K562 (cell line): ENCODE measurements around the gene ZBTB46. TPM values are rescaled to one million over a fixed set of nuclear protein-coding genes. Genes with fewer than 3 reads are reported as not detected.

ENCODE experiments used
- CCAR2 ChIP-seq: fragments of 200-400 bp; formaldehyde crosslinking; IDR thresholded peaks from 2 replicates; pipeline ENCODE4 v1.6.1; 2017; ENCODE audit warnings: mild to moderate bottlenecking, low read depth, low read length
- COPS2 ChIP-seq: fragments of 450-650 bp; conservative IDR thresholded peaks from 2 replicates; pipeline ENCODE4 v1.6.1; 2016; ENCODE audit warnings: mild to moderate bottlenecking, moderate library complexity
- CXXC5 ChIP-seq: fragments of 250-450 bp; sonication (Bioruptor Pico); IDR thresholded peaks from 2 replicates; pipeline ENCODE4 v1.8.0; 2022; ENCODE audit warnings: inconsistent platforms, mild to moderate bottlenecking, moderate library complexity
- DMBX1 ChIP-seq: fragments of 250-450 bp; sonication (Bioruptor Pico); IDR thresholded peaks from 2 replicates; pipeline ENCODE4 v1.8.0; 2022; ENCODE audit warnings: inconsistent platforms, mild to moderate bottlenecking, moderate library complexity, borderline replicate concordance
- EP400 ChIP-seq: fragments of 450-650 bp; IDR thresholded peaks from 2 replicates; pipeline ENCODE4 v1.6.1; 2017; ENCODE audit warnings: antibody characterized with exemption, mild to moderate bottlenecking, moderate library complexity
- HDAC8 ChIP-seq: fragments of 450-650 bp; IDR thresholded peaks from 2 replicates; pipeline ENCODE4 v1.6.1; 2016; ENCODE audit warnings: mild to moderate bottlenecking, missing genetic modification characterization, moderate library complexity, missing compliant biosample characterization
- IRF1 ChIP-seq: sonication (generic); formaldehyde crosslinking; IDR thresholded peaks from 2 replicates; pipeline ENCODE4 v1.8.0; 2022; ENCODE audit warnings: missing genetic modification reagents, mild to moderate bottlenecking, borderline replicate concordance
- KAT7 ChIP-seq: sonication (generic); formaldehyde crosslinking; IDR thresholded peaks from 2 replicates; pipeline ENCODE4 v1.8.0; 2022; ENCODE audit warnings: missing genetic modification reagents, mild to moderate bottlenecking, borderline replicate concordance
- KLF1 ChIP-seq: fragments of 450-650 bp; IDR thresholded peaks from 2 replicates; pipeline ENCODE4 v1.6.1; 2016; ENCODE audit warnings: missing genetic modification characterization, missing compliant biosample characterization
- KLF10 ChIP-seq: fragments of 250-450 bp; sonication (Bioruptor Pico); IDR thresholded peaks from 2 replicates; pipeline ENCODE4 v1.6.1; 2021; ENCODE audit warnings: matching md5 sums
- KLF13 ChIP-seq: fragments of 450-650 bp; IDR thresholded peaks from 2 replicates; pipeline ENCODE4 v1.6.1; 2016; ENCODE audit warnings: missing genetic modification characterization, low read depth, mild to moderate bottlenecking, missing compliant biosample characterization, moderate library complexity, borderline replicate concordance
- KLF16 ChIP-seq: IDR thresholded peaks from 2 replicates; pipeline ENCODE4 v1.6.1; 2016; ENCODE audit warnings: antibody characterized with exemption
- MTF1 ChIP-seq: fragments of 250-450 bp; sonication (Bioruptor Pico); IDR thresholded peaks from 2 replicates; pipeline ENCODE4 v1.9.0; 2021; ENCODE audit warnings: moderate library complexity, mild to moderate bottlenecking, inconsistent platforms, borderline replicate concordance
- MYC ChIP-seq, 2 experiments: fragments of 250-450 bp in 1 of 2; sonication (Bioruptor Pico) in 1 of 2; IDR thresholded peaks; 2 replicates each; pipeline versions ENCODE4 v1.5.1 to v1.6.1; 2012 to 2021; ENCODE audit warnings: low read depth in 2 of 2, borderline replicate concordance in 1 of 2, improper control_type of control experiment in 1 of 2, low read length in 1 of 2, mild to moderate bottlenecking in 1 of 2, moderate library complexity in 1 of 2
- PRPF4 ChIP-seq: fragments of 200-400 bp; formaldehyde crosslinking; IDR thresholded peaks from one replicate; pipeline ENCODE4 v1.6.1; 2017; ENCODE audit warnings: low read length, low read depth, mild to moderate bottlenecking; ENCODE audit not compliant: insufficient read depth, poor library complexity, severe bottlenecking
- ZBTB49 ChIP-seq: sonication (generic); formaldehyde crosslinking; IDR thresholded peaks from 2 replicates; pipeline ENCODE4 v1.8.0; 2022; ENCODE audit warnings: missing genetic modification reagents, mild to moderate bottlenecking, borderline replicate concordance
- ZNF121 ChIP-seq: sonication (generic); formaldehyde crosslinking; conservative IDR thresholded peaks from 2 replicates; pipeline ENCODE4 v1.8.0; 2022; ENCODE audit warnings: missing genetic modification reagents
- ZNF324 ChIP-seq: fragments of 250-450 bp; sonication (Bioruptor Pico); IDR thresholded peaks from 2 replicates; pipeline ENCODE4 v1.4.0; 2020; ENCODE audit warnings: mild to moderate bottlenecking
- polyA plus RNA-seq, 8 experiments: library from polyadenylated mRNA; depleted of rRNA in 4 of 8; stranded (reverse) in 5 of 8; unstranded in 3 of 8; fragments of >200 nt; fragmentation: Nextera tagmentation in 2 of 8; fragmentation: Illumina TruSeq in 1 of 8; extraction: Ambion mirVana in 2 of 8; extraction: Trizol in 1 of 8; gene quantifications; 2 replicates each; pipeline versions ENCODE4 v1.2.1 to v1.2.3, GENCODE V29; 2011 to 2014; ENCODE audit warnings: inconsistent platforms in 1 of 8, missing spikeins in 1 of 8
- total RNA-seq, 7 experiments: library from RNA; depleted of rRNA in 6 of 7; stranded (reverse); fragments of >200 nt in 6 of 7; fragmentation: Illumina TruSeq in 2 of 7; extraction: Trizol in 2 of 7; gene quantifications; 2 replicates each; pipeline versions ENCODE4 v1.2.1 to v1.2.3, GENCODE V29; 2011 to 2021; ENCODE audit warnings: low replicate concordance in 1 of 7
- TF ChIP-seq, protein P1 (sequence below): sonication (generic); formaldehyde crosslinking; IDR thresholded peaks from 2 replicates; pipeline ENCODE4 v1.8.1; 2023; ENCODE audit warnings: mild to moderate bottlenecking, missing genetic modification reagents
- TF ChIP-seq, protein P2 (sequence below): sonication (generic); formaldehyde crosslinking; IDR thresholded peaks from 2 replicates; pipeline ENCODE4 v1.8.0; 2023; ENCODE audit warnings: mild to moderate bottlenecking, missing genetic modification reagents

ZBTB46 gene
- total and polyA plus RNA-seq, 9 of the 15 experiments (the other 6 are each of a cell fraction or from before 2014, with no cell fraction given) = 0.29 to 4.1 (median 1.1) TPM

GRCh38 chr20:63772781-63773518 is 58.1 kb downstream of the ZBTB46 start (continued):
- TF ChIP-seq MYC (IDR thresholded peaks at IDR 0.05; ENCODE audit: low read depth, low read length) (0 out of 2 replicates have a peak, but pooled peaks have one; percentile 23), MYC (CRISPR knock-in tag; IDR thresholded peaks at IDR 0.05; ENCODE audit: borderline replicate concordance, low read depth) (no peak), HDAC8 (tag) (no peak), EP400 (peak; percentile 54; the same call in 1 of the 2 replicates), ZBTB49 (CRISPR knock-in tag) (no peak), PRPF4 (no peak), KLF10 (CRISPR knock-in tag) (no peak), IRF1 (no peak), KAT7 (CRISPR knock-in tag) (no peak), ZNF121 (CRISPR knock-in tag) (no peak), ZNF324 (CRISPR knock-in tag) (no peak), CXXC5 (CRISPR knock-in tag) (no peak), KLF13 (tag) (no peak), KLF1 (tag) (peak; percentile 19; the same call in 1 of the 2 replicates), MTF1 (no peak), CCAR2 (no peak), KLF16 (no peak), DMBX1 (CRISPR knock-in tag) (peak; percentile 23; the same call in 1 of the 2 replicates), COPS2 (no peak)
- TF ChIP-seq, protein P1, sequence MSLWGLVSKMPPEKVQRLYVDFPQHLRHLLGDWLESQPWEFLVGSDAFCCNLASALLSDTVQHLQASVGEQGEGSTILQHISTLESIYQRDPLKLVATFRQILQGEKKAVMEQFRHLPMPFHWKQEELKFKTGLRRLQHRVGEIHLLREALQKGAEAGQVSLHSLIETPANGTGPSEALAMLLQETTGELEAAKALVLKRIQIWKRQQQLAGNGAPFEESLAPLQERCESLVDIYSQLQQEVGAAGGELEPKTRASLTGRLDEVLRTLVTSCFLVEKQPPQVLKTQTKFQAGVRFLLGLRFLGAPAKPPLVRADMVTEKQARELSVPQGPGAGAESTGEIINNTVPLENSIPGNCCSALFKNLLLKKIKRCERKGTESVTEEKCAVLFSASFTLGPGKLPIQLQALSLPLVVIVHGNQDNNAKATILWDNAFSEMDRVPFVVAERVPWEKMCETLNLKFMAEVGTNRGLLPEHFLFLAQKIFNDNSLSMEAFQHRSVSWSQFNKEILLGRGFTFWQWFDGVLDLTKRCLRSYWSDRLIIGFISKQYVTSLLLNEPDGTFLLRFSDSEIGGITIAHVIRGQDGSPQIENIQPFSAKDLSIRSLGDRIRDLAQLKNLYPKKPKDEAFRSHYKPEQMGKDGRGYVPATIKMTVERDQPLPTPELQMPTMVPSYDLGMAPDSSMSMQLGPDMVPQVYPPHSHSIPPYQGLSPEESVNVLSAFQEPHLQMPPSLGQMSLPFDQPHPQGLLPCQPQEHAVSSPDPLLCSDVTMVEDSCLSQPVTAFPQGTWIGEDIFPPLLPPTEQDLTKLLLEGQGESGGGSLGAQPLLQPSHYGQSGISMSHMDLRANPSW (CRISPR knock-in tag) = no peak
- TF ChIP-seq, protein P2, sequence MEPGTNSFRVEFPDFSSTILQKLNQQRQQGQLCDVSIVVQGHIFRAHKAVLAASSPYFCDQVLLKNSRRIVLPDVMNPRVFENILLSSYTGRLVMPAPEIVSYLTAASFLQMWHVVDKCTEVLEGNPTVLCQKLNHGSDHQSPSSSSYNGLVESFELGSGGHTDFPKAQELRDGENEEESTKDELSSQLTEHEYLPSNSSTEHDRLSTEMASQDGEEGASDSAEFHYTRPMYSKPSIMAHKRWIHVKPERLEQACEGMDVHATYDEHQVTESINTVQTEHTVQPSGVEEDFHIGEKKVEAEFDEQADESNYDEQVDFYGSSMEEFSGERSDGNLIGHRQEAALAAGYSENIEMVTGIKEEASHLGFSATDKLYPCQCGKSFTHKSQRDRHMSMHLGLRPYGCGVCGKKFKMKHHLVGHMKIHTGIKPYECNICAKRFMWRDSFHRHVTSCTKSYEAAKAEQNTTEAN (CRISPR knock-in tag) = no peak
